ENCODE measurements around the gene ZNF639. TPM values are rescaled to one million over a fixed set of nuclear protein-coding genes. Genes with fewer than 3 reads are reported as not detected.

ZNF639 gene
- polyA plus RNA-seq, 1 donor (not counting 4 experiments of a cell fraction or from before 2014, with no cell fraction given) = 15.8 TPM

DNA sequence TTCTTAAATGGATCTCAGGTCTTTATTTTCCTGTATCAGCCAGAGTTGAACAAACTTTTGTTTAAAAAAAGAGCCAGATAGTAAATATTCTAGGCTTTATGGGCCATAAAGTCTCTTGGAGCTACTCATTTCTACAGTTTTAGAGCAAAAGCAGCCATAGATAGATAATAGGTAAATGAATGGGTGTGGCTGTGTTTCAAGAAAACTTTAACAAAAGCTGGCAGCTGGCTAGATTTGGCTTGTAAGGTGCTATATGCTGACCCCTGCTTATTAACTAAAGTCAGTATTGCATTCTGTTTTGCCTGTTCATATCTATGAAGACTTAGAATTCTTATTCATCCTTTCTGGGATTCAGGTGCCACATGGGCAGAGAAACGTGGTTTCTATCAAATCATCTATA is 53.6 kb downstream of the ZNF639 start:
- TF ChIP-seq, protein P1, sequence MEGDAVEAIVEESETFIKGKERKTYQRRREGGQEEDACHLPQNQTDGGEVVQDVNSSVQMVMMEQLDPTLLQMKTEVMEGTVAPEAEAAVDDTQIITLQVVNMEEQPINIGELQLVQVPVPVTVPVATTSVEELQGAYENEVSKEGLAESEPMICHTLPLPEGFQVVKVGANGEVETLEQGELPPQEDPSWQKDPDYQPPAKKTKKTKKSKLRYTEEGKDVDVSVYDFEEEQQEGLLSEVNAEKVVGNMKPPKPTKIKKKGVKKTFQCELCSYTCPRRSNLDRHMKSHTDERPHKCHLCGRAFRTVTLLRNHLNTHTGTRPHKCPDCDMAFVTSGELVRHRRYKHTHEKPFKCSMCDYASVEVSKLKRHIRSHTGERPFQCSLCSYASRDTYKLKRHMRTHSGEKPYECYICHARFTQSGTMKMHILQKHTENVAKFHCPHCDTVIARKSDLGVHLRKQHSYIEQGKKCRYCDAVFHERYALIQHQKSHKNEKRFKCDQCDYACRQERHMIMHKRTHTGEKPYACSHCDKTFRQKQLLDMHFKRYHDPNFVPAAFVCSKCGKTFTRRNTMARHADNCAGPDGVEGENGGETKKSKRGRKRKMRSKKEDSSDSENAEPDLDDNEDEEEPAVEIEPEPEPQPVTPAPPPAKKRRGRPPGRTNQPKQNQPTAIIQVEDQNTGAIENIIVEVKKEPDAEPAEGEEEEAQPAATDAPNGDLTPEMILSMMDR (optimal IDR thresholded peaks at IDR 0.05 in 1 of 3, IDR thresholded peaks at IDR 0.05 in 1 of 3, conservative IDR thresholded peaks at IDR 0.05 in 1 of 3; ENCODE audit: extremely low read depth in 1 of 3, insufficient read depth in 2 of 3, low read length in 3 of 3) = no peak
- TF ChIP-seq EZH2 (IDR thresholded peaks at IDR 0.05; ENCODE audit: low read length) = no peak
- Histone ChIP-seq H3K4me3 (ENCODE audit: control insufficient read depth in 2 of 3, extremely low read depth in 1 of 3, insufficient read depth in 2 of 3, low read depth in 1 of 3, low read length in 3 of 3) (no peak overlapping the region), H3K79me2 (ENCODE audit: control insufficient read depth, insufficient read depth, low read length) (no peaks in the 10 kb centered on the region), H3K9me1 (ENCODE audit: control insufficient read depth, extremely low read depth, insufficient read depth, low read length) (no peaks in the 10 kb centered on the region), H4K20me1 (ENCODE audit: control insufficient read depth, extremely low read depth, insufficient read depth, low read length) (no peaks in the 10 kb centered on the region), H3K4me2 (ENCODE audit: control insufficient read depth, extremely low read depth, insufficient read depth, low read depth, low read length) (no peak overlapping the region), H3K9ac (ENCODE audit: control insufficient read depth, extremely low read depth, insufficient read depth, low read length) (no peak overlapping the region), H3K9me3 (ENCODE audit: control insufficient read depth, low read depth, low read length) (no peaks in the 10 kb centered on the region), H3K27ac (ENCODE audit: control insufficient read depth, insufficient read depth, low read length) (no peak overlapping the region), H3K27me3 (ENCODE audit: control insufficient read depth, extremely low read depth, insufficient read depth, low read length) (no peaks in the 10 kb centered on the region), H3K4me1 (ENCODE audit: control insufficient read depth, extremely low read depth, insufficient read depth, low read length) (no peaks in the 10 kb centered on the region), H3K36me3 (ENCODE audit: control insufficient read depth in 2 of 2, extremely low read depth in 1 of 2, insufficient read depth in 2 of 2, low read length in 2 of 2) (peaks cover 4 to 8% of the 10 kb centered on the region in 2 experiments), H2AFZ (ENCODE audit: control insufficient read depth, low read length) (no peak overlapping the region)
- dilution Hi-C loops (cut with MboI; ENCODE audit: extremely low pct_ligation_motif_present, low sequenced_read_pairs) = no loop called here
- FAIRE-seq = no peak
- no peak for DNase-seq (ENCODE audit: low read depth, low spot score)

Other genes starting within 250 kb of the ZNF639 start
- 7.5 to 12.0 TPM (median 7.7 TPM) in 3 replicates for gene PIK3CA, start 174.7 kb upstream of the ZNF639 start, polyA plus RNA-seq
- gene KCNMB3, start 71.9 kb upstream of the ZNF639 start, polyA plus RNA-seq = 0.31 to 1.00 TPM (median 0.32 TPM) in 3 replicates
- gene MFN1, start 24.7 kb downstream of the ZNF639 start, polyA plus RNA-seq = 26.5 to 50.2 TPM (median 36.8 TPM) in 3 replicates
- gene GNB4, start 128.4 kb downstream of the ZNF639 start, polyA plus RNA-seq = 35.1 to 51.1 TPM (median 42.2 TPM) in 3 replicates
- gene ACTL6A, start 239.9 kb downstream of the ZNF639 start, polyA plus RNA-seq = 59.3 to 106 TPM (median 65.0 TPM) in 3 replicates